ENCODE measurements around the gene YIPF6.
"Not testable (repeated sequence)": the region's sequence is repeated elsewhere in the genome, so short reads cannot be mapped to it uniquely, and the experiment has no call there.

YIPF6 gene

DNA sequence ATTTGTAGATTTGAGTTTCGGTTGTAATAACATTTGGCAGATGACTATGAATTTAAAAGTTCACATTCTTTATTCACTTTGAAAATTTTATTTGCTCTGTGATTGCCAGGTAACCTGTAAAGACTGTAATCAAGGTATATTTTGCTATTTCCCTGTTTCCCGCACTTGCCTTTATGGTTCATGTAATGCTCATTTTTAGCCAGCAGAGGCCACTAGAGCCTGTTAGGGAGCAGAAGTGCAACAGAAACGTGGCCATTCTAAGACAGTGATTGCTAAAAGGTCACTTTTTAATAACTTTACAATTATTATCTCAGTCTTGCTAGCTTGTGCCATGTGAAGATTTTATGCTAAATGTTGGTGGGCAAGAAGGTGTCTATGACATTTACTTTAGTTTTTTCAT lies 12.4 kb downstream of the YIPF6 start:
- no peaks in the 10 kb centered on the region for H3K4me1 ChIP-seq (ENCODE audit: control insufficient read depth, insufficient read depth, low read length)
- H3K4me2 ChIP-seq (ENCODE audit: low read length), result no peak overlapping the region
- H3K36me3 ChIP-seq (ENCODE audit: insufficient read depth, low read length), result peaks cover 6% of the 10 kb centered on the region
- no peaks in the 10 kb centered on the region for H3K9me3 ChIP-seq (replicated peaks; ENCODE audit: low read length)
- H3K27me3 ChIP-seq (ENCODE audit: control insufficient read depth, insufficient read depth, low read length), result no peaks in the 10 kb centered on the region
- H3K4me3 ChIP-seq (ENCODE audit: low read length), result no peak overlapping the region
- no peak overlapping the region for H3K9ac ChIP-seq (ENCODE audit: low read depth, low read length)

DNA sequence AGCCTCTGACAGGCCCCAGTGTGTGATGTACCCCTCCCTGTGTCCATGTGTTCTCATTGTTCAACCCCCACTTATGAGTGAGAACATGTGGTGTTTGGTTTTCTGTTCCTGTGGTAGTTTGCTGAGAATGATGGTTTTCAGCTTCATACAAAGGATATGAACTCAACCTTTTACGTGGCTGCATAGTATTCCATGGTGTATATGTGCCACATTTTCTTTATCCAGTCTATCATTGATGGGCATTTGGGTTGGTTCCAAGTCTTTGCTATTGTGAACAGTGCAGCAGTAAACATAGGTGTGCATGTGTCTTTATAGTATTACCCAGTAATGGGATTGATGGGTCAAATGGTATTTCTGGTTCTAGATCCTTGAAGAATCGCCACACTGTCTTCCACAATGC lies 25.8 kb downstream of the YIPF6 start:
- not testable (repeated sequence) for H3K4me2 ChIP-seq (ENCODE audit: low read length); H3K9ac ChIP-seq (ENCODE audit: low read depth, low read length); H3K4me1 ChIP-seq (ENCODE audit: control insufficient read depth, insufficient read depth, low read length); H3K36me3 ChIP-seq (ENCODE audit: insufficient read depth, low read length); H3K27me3 ChIP-seq (ENCODE audit: control insufficient read depth, insufficient read depth, low read length); H3K9me3 ChIP-seq (replicated peaks; ENCODE audit: low read length); H3K4me3 ChIP-seq (ENCODE audit: low read length)

DNA sequence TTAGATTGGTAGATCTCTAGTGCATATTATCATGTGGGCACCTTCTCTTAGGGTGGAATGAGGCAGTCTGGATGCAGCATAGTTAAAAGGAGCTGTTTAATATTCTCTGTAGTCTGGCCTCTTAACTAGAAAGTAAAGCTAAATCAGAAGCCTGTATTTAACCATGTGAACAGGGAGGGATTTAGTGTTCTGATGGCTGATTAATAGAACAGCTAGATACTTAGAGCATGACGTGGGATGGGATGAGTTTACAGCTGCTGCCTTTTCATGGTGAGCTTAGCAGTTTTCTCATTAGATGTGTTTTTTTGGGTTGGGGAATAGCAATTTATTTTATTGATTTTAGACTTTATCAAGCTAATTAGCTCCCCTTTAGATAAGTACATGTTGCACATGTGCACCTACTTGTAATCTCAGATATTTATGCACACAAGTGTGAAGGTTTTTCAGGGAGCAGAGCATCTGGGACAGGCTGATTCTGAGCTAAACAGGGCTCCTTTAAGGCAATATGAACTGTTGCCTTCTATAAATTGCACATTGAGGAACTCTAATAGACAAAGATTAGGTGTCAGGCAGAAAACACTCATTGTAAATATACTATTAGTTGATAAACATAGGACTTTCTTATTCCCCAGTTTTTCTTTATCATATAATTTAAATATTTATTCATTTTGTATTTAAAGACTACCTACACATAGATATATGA lies 34.1 kb downstream of the YIPF6 start:
- Histone ChIP-seq H3K4me3 (ENCODE audit: low read length) (no peak overlapping the region), H3K4me2 (ENCODE audit: low read length) (peak overlapping the region; percentile 15), H3K9me3 (replicated peaks; ENCODE audit: low read length) (no peaks in the 10 kb centered on the region), H3K9ac (ENCODE audit: low read depth, low read length) (no peak overlapping the region), H3K4me1 (ENCODE audit: control insufficient read depth, insufficient read depth, low read length) (peaks cover 12% of the 10 kb centered on the region), H3K27me3 (ENCODE audit: control insufficient read depth, insufficient read depth, low read length) (no peaks in the 10 kb centered on the region), H3K36me3 (ENCODE audit: insufficient read depth, low read length) (peaks cover 7% of the 10 kb centered on the region)

- no peak overlapping the region for H3K9ac ChIP-seq (ENCODE audit: low read depth, low read length)
- H3K36me3 ChIP-seq (ENCODE audit: insufficient read depth, low read length), result peaks cover 7% of the 10 kb centered on the region
- H3K4me1 ChIP-seq (ENCODE audit: control insufficient read depth, insufficient read depth, low read length), result peaks cover 12% of the 10 kb centered on the region
- H3K9me3 ChIP-seq (replicated peaks; ENCODE audit: low read length), result no peaks in the 10 kb centered on the region
- H3K4me2 ChIP-seq (ENCODE audit: low read length), result no peak overlapping the region
- H3K4me3 ChIP-seq (ENCODE audit: low read length), result no peak overlapping the region
- no peaks in the 10 kb centered on the region for H3K27me3 ChIP-seq (ENCODE audit: control insufficient read depth, insufficient read depth, low read length)
Observed at GRCh38 chrX:68533656-68534055, 34.8 kb downstream of the YIPF6 start.

GRCh38 chrX:68534691-68535090 lies 35.8 kb downstream of the YIPF6 start:
- Histone ChIP-seq H3K27me3 (ENCODE audit: control insufficient read depth, insufficient read depth, low read length) (no peaks in the 10 kb centered on the region), H3K4me3 (ENCODE audit: low read length) (no peak overlapping the region), H3K4me2 (ENCODE audit: low read length) (no peak overlapping the region), H3K36me3 (ENCODE audit: insufficient read depth, low read length) (peaks cover 7% of the 10 kb centered on the region), H3K9me3 (replicated peaks; ENCODE audit: low read length) (no peaks in the 10 kb centered on the region), H3K9ac (ENCODE audit: low read depth, low read length) (no peak overlapping the region), H3K4me1 (ENCODE audit: control insufficient read depth, insufficient read depth, low read length) (peaks cover 12% of the 10 kb centered on the region)

DNA sequence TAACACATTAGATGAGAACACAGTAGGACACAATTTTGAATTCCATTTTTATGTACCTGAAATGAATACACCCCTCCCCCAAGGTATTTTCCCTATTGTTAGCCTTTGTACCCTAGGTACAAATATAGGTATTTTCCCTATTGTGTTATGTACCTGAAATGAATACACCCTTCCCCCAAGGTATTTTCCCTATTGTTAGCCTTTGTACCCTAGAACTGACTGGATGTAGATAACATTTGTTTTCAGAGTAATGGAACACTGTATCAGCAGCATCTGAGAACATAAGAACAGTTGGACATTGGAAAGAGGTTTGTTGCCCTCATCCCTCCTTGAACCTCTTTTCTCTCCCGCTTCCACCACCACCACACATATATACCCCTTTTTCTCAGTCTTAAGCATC lies 37.6 kb downstream of the YIPF6 start:
- Histone ChIP-seq H3K4me2 (ENCODE audit: low read length) (no peak overlapping the region), H3K9me3 (replicated peaks; ENCODE audit: low read length) (no peaks in the 10 kb centered on the region), H3K36me3 (ENCODE audit: insufficient read depth, low read length) (peaks cover 7% of the 10 kb centered on the region), H3K4me1 (ENCODE audit: control insufficient read depth, insufficient read depth, low read length) (peaks cover 12% of the 10 kb centered on the region), H3K27me3 (ENCODE audit: control insufficient read depth, insufficient read depth, low read length) (no peaks in the 10 kb centered on the region), H3K4me3 (ENCODE audit: low read length) (no peak overlapping the region), H3K9ac (ENCODE audit: low read depth, low read length) (no peak overlapping the region)

- H3K9ac ChIP-seq (ENCODE audit: low read depth, low read length), result no peak overlapping the region
- no peak overlapping the region for H3K4me3 ChIP-seq (ENCODE audit: low read length)
- no peak overlapping the region for H3K4me2 ChIP-seq (ENCODE audit: low read length)
- peaks cover 3% of the 10 kb centered on the region for H3K36me3 ChIP-seq (ENCODE audit: insufficient read depth, low read length)
- peaks cover 12% of the 10 kb centered on the region for H3K4me1 ChIP-seq (ENCODE audit: control insufficient read depth, insufficient read depth, low read length)
- H3K27me3 ChIP-seq (ENCODE audit: control insufficient read depth, insufficient read depth, low read length), result no peaks in the 10 kb centered on the region
- H3K9me3 ChIP-seq (replicated peaks; ENCODE audit: low read length), result no peaks in the 10 kb centered on the region
Observed at GRCh38 chrX:68536884-68537283, 38.0 kb downstream of the YIPF6 start.

GRCh38 chrX:68550193-68550592 lies 51.3 kb downstream of the YIPF6 start:
- H3K4me2 ChIP-seq (ENCODE audit: low read length), result no peak overlapping the region
- H3K36me3 ChIP-seq (ENCODE audit: insufficient read depth, low read length), result no peaks in the 10 kb centered on the region
- H3K9me3 ChIP-seq (replicated peaks; ENCODE audit: low read length), result no peaks in the 10 kb centered on the region
- H3K27me3 ChIP-seq (ENCODE audit: control insufficient read depth, insufficient read depth, low read length), result no peaks in the 10 kb centered on the region
- no peak overlapping the region for H3K4me3 ChIP-seq (ENCODE audit: low read length)
- H3K9ac ChIP-seq (ENCODE audit: low read depth, low read length), result no peak overlapping the region
- H3K4me1 ChIP-seq (ENCODE audit: control insufficient read depth, insufficient read depth, low read length), result no peaks in the 10 kb centered on the region

DNA sequence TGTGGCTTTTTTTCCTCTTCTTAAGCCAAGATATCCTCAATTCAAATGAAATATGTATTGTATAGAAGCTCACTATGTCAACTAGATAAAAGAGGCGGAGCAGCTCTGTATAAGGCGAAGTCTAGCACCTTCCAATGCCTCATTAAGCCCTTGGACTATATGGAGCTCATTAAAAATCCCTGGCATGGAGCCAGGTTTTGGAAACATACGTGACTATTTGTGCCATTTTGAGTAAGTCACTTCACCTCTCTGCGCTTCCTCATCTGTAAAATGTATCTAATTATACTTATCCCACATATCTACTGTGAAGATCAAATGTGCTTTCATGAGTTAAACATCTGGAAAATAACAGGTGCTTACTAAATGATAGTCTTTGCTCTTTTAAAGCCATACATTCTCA lies 57.2 kb downstream of the YIPF6 start:
- no peaks in the 10 kb centered on the region for H3K36me3 ChIP-seq (ENCODE audit: insufficient read depth, low read length)
- H3K9me3 ChIP-seq (replicated peaks; ENCODE audit: low read length), result no peaks in the 10 kb centered on the region

DNA sequence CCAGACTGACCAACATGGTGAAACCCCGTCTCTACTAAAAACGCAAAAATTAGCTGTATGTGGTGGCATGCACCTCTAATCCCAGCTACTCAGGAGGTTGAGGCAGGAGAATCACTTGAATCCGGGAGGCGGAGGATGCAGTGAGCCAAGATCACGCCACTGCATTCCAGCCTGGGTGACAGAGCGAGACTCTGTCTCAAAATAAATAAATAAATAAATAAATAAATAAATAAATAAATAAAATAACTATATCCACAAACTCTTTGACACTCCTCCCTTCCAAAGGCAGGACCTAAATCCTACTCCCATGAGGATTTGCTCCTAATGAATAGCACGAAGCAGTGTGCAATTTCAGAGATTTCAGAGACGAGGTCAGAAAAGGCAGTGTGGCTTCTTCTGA lies 58.3 kb downstream of the YIPF6 start:
- not testable (repeated sequence) for H3K9ac ChIP-seq (ENCODE audit: low read depth, low read length); H3K27me3 ChIP-seq (ENCODE audit: control insufficient read depth, insufficient read depth, low read length); H3K9me3 ChIP-seq (replicated peaks; ENCODE audit: low read length)

More for the DNA sequence above, 57.2 kb downstream of the YIPF6 start:
- no peaks in the 10 kb centered on the region for H3K4me1 ChIP-seq (ENCODE audit: control insufficient read depth, insufficient read depth, low read length)
- H3K9ac ChIP-seq (ENCODE audit: low read depth, low read length), result no peak overlapping the region
- no peak overlapping the region for H3K4me3 ChIP-seq (ENCODE audit: low read length)
- no peak overlapping the region for H3K4me2 ChIP-seq (ENCODE audit: low read length)
- H3K27me3 ChIP-seq (ENCODE audit: control insufficient read depth, insufficient read depth, low read length), result no peaks in the 10 kb centered on the region

DNA sequence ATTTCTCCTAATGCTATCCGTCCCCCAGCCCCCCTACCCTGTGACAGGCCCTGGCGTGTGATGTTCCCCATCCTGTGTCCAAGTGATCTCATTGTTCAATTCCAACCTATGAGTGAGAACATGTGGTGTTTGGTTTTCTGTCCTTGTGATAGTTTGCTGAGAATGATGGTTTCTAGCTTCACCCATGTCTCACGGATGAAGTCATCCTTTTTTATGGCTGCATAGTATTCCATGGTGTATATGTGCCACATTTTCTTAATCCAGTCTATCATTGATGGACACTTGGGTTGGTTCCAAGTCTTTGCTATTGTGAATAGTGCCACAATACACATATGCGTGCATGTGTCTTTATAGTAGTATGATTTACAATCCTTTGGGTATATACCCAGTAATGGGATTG lies 61.1 kb downstream of the YIPF6 start:
- H3K4me2 ChIP-seq (ENCODE audit: low read length); H3K4me1 ChIP-seq (ENCODE audit: control insufficient read depth, insufficient read depth, low read length); H3K36me3 ChIP-seq (ENCODE audit: insufficient read depth, low read length); H3K27me3 ChIP-seq (ENCODE audit: control insufficient read depth, insufficient read depth, low read length); H3K9me3 ChIP-seq (replicated peaks; ENCODE audit: low read length); H3K9ac ChIP-seq (ENCODE audit: low read depth, low read length); H3K4me3 ChIP-seq (ENCODE audit: low read length): not testable (repeated sequence)

More for the DNA sequence above, 58.3 kb downstream of the YIPF6 start:
- not testable (repeated sequence) for H3K4me1 ChIP-seq (ENCODE audit: control insufficient read depth, insufficient read depth, low read length); H3K36me3 ChIP-seq (ENCODE audit: insufficient read depth, low read length); H3K4me3 ChIP-seq (ENCODE audit: low read length); H3K4me2 ChIP-seq (ENCODE audit: low read length)

DNA sequence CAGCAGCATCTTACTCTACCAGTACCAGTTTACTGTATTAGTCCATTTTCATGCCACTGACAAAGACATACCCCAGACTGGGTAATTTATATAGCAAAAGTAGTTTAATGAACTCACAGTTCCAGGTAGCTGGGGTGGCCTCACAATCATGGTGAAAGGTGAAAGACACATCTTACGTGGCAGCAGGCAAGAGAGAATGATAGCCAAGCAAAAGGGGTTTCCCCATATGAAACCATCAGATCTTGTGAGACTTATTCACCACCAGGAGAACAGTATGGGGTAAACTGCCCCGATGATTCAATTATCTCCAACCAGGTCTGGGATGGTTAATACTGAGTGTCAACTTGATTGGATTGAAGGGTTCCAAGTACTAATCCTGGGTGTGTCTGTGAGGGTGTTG lies 69.3 kb downstream of the YIPF6 start:
- H3K4me2 ChIP-seq (ENCODE audit: low read length), result no peak overlapping the region
- H3K9me3 ChIP-seq (replicated peaks; ENCODE audit: low read length), result no peaks in the 10 kb centered on the region
- H3K27me3 ChIP-seq (ENCODE audit: control insufficient read depth, insufficient read depth, low read length), result no peaks in the 10 kb centered on the region
- no peaks in the 10 kb centered on the region for H3K36me3 ChIP-seq (ENCODE audit: insufficient read depth, low read length)
- no peak overlapping the region for H3K4me3 ChIP-seq (ENCODE audit: low read length)
- no peak overlapping the region for H3K9ac ChIP-seq (ENCODE audit: low read depth, low read length)
- H3K4me1 ChIP-seq (ENCODE audit: control insufficient read depth, insufficient read depth, low read length), result peaks cover 9% of the 10 kb centered on the region

All from skeletal muscle satellite cell (primary cell).